H9 (cell line): ENCODE results near the gene PALD1. TPM values are rescaled to one million over a fixed set of nuclear protein-coding genes. Genes with fewer than 3 reads are reported as not detected.

Experiments
- DNase-seq: peaks from one replicate; pipeline ENCODE4 v3.0.0-alpha.2; 2017
- H2AFZ ChIP-seq: one replicate; pipeline ENCODE4 v1.6.1; 2013; ENCODE audit warnings: mild to moderate bottlenecking, low read length, control low read depth, moderate library complexity
- H2AK5ac ChIP-seq: 2 replicates; pipeline ENCODE4 v1.6.1; 2013; ENCODE audit warnings: low read length, control low read depth, mixed read lengths; ENCODE audit not compliant: insufficient read length
- H2BK120ac ChIP-seq: one replicate; pipeline ENCODE4 v1.6.1; 2013; ENCODE audit warnings: low read depth, mild to moderate bottlenecking, low read length, control low read depth, inconsistent platforms; ENCODE audit not compliant: poor library complexity, severe bottlenecking
- H2BK12ac ChIP-seq: 2 replicates; pipeline ENCODE4 v1.6.1; 2013; ENCODE audit warnings: low read length, control low read depth, mixed read lengths, low read depth; ENCODE audit not compliant: insufficient read length
- H2BK15ac ChIP-seq: 2 replicates; pipeline ENCODE4 v1.6.1; 2013; ENCODE audit warnings: low read depth, low read length, control low read depth
- H2BK20ac ChIP-seq: one replicate; pipeline ENCODE4 v1.6.1; 2013; ENCODE audit warnings: low read depth, mild to moderate bottlenecking, low read length, control low read depth, inconsistent platforms; ENCODE audit not compliant: poor library complexity, severe bottlenecking
- H2BK5ac ChIP-seq: 2 replicates; pipeline ENCODE4 v1.6.1; 2013; ENCODE audit warnings: low read length, control low read depth, mixed read lengths; ENCODE audit not compliant: insufficient read length
- H3K14ac ChIP-seq: 2 replicates; pipeline ENCODE4 v1.6.1; 2013; ENCODE audit warnings: low read length, control low read depth; ENCODE audit not compliant: insufficient read depth
- H3K18ac ChIP-seq: 2 replicates; pipeline ENCODE4 v1.6.1; 2013; ENCODE audit warnings: low read depth, mild to moderate bottlenecking, mixed read lengths, low read length, control low read depth; ENCODE audit not compliant: insufficient read length
- H3K23ac ChIP-seq: 2 replicates; pipeline ENCODE4 v1.6.1; 2013; ENCODE audit warnings: low read length, control low read depth, mixed read lengths, low read depth; ENCODE audit not compliant: insufficient read length
- H3K23me2 ChIP-seq: 2 replicates; pipeline ENCODE4 v1.6.1; 2013; ENCODE audit warnings: low read depth, mild to moderate bottlenecking, mixed read lengths, low read length, control low read depth; ENCODE audit not compliant: insufficient read length, poor library complexity, severe bottlenecking
- H3K27ac ChIP-seq: 2 replicates; pipeline ENCODE4 v1.5.1; 2013; ENCODE audit warnings: low read length, control low read depth, mixed read lengths, low read depth; ENCODE audit not compliant: insufficient read length
- H3K27me3 ChIP-seq: 2 replicates; pipeline ENCODE4 v1.6.1; 2013; ENCODE audit warnings: low read length, control low read depth, inconsistent platforms; ENCODE audit not compliant: insufficient read depth
- H3K4ac ChIP-seq: 2 replicates; pipeline ENCODE4 v1.6.1; 2013; ENCODE audit warnings: low read depth, mild to moderate bottlenecking, control low read depth, inconsistent platforms, low read length, moderate library complexity
- H3K4me1 ChIP-seq: 2 replicates; pipeline ENCODE4 v1.6.1; 2013; ENCODE audit warnings: low read length, control low read depth, inconsistent platforms; ENCODE audit not compliant: insufficient read depth
- H3K4me2 ChIP-seq: 2 replicates; pipeline ENCODE4 v1.6.1; 2013; ENCODE audit warnings: low read length, control low read depth, mixed read lengths; ENCODE audit not compliant: insufficient read length, insufficient read depth
- H3K56ac ChIP-seq: 2 replicates; pipeline ENCODE4 v1.6.1; 2013; ENCODE audit warnings: low read depth, mild to moderate bottlenecking, mixed read lengths, low read length, control low read depth; ENCODE audit not compliant: insufficient read length
- H3K79me1 ChIP-seq: 2 replicates; pipeline ENCODE4 v1.6.1; 2013; ENCODE audit warnings: low read depth, mild to moderate bottlenecking, moderate library complexity, low read length, control low read depth, inconsistent platforms; ENCODE audit not compliant: insufficient read depth, poor library complexity, severe bottlenecking
- H3K79me2 ChIP-seq: 2 replicates; pipeline ENCODE4 v1.6.1; 2013; ENCODE audit warnings: low read length, control low read depth, inconsistent platforms; ENCODE audit not compliant: insufficient read depth
- H3K9ac ChIP-seq: 2 replicates; pipeline ENCODE4 v1.6.1; 2013; ENCODE audit warnings: low read length, control low read depth, mixed read lengths; ENCODE audit not compliant: insufficient read length; ENCODE audit errors: extremely low read depth
- H3K9me3 ChIP-seq: one replicate; pipeline ENCODE4 v1.6.1; 2013; ENCODE audit warnings: low read depth, low read length, inconsistent platforms; ENCODE audit not compliant: control insufficient read depth
- H3T11ph ChIP-seq: one replicate; pipeline ENCODE4 v1.6.1; 2013; ENCODE audit warnings: mild to moderate bottlenecking, low read length, control low read depth, inconsistent platforms
- H4K20me1 ChIP-seq: one replicate; pipeline ENCODE4 v1.6.1; 2013; ENCODE audit not compliant: control insufficient read depth, insufficient read length, insufficient read depth
- H4K5ac ChIP-seq: 2 replicates; pipeline ENCODE4 v1.6.1; 2013; ENCODE audit warnings: low read depth, mild to moderate bottlenecking, mixed read lengths, low read length, control low read depth; ENCODE audit not compliant: insufficient read length
- H4K8ac ChIP-seq: replicated peaks from 2 replicates; pipeline ENCODE4 v1.6.1; 2013; ENCODE audit warnings: low read length, control low read depth, mixed read lengths, low read depth; ENCODE audit not compliant: insufficient read length
- H4K91ac ChIP-seq: 2 replicates; pipeline ENCODE4 v1.6.1; 2013; ENCODE audit warnings: low read depth, mild to moderate bottlenecking, moderate library complexity, mixed read lengths, low read length, control low read depth; ENCODE audit not compliant: insufficient read length
- H3K27ac Mint-ChIP-seq, 3 experiments: 2 replicates in 2 of 3; 3 replicates in 1 of 3; pipeline ENCODE4 v1.8.0; 2020 to 2021; ENCODE audit warnings: mixed read lengths in 3 of 3, mild to moderate bottlenecking in 1 of 3, moderate library complexity in 1 of 3
- H3K27me3 Mint-ChIP-seq: 2 replicates; pipeline ENCODE4 v1.8.0; 2021; ENCODE audit warnings: low read depth, mild to moderate bottlenecking, moderate library complexity, mixed read lengths
- H3K36me3 Mint-ChIP-seq, 3 experiments: 2 replicates in 2 of 3; 3 replicates in 1 of 3; pipeline ENCODE4 v1.8.0; 2020 to 2021; ENCODE audit warnings: low read depth in 3 of 3, mixed read lengths in 3 of 3; ENCODE audit not compliant: insufficient read depth in 1 of 3
- H3K4me1 Mint-ChIP-seq, 2 experiments: 2 replicates each; pipeline ENCODE4 v1.8.0; 2020; ENCODE audit warnings: mixed read lengths in 2 of 2
- H3K4me3 Mint-ChIP-seq, 2 experiments: 2 replicates in 1 of 2; 3 replicates in 1 of 2; pipeline ENCODE4 v1.8.0; 2020 to 2021; ENCODE audit warnings: mild to moderate bottlenecking in 2 of 2, mixed read lengths in 2 of 2, moderate library complexity in 1 of 2
- H3K9me3 Mint-ChIP-seq, 2 experiments: 2 replicates in 1 of 2; 3 replicates in 1 of 2; pipeline ENCODE4 v1.8.0; 2020; ENCODE audit warnings: mild to moderate bottlenecking in 2 of 2, mixed read lengths in 2 of 2, moderate library complexity in 1 of 2
- CTCF ChIP-seq: fragments of 200-600 bp; sonication (generic); conservative IDR thresholded peaks from 3 replicates; pipeline ENCODE4 v1.8.0; 2021; ENCODE audit warnings: antibody characterized with exemption, mild to moderate bottlenecking
- WGBS: extraction: QIAGEN DNeasy Blood & Tissue Kit; methylation state at CpG from one replicate; pipeline ENCODE4 v1.1.7; 2013; ENCODE audit warnings: missing lambda C conversion rate, low lambda C conversion rate, mixed read lengths; ENCODE audit not compliant: insufficient read length; ENCODE audit errors: extremely low coverage; 5-methylcytosine and 5-hydroxymethylcytosine counted together
- total RNA-seq: library from RNA; stranded (reverse); gene quantifications from 2 replicates; pipeline ENCODE4 v1.2.1, GENCODE V29; 2021

Gene PALD1
- total RNA-seq, 1 experiment from 2014 or later = 21.1 TPM

- H3K4me1 ChIP-seq = no peaks in the 10 kb centered on the region
Observed at GRCh38 chr10:70542565-70542938, 64.0 kb downstream of the PALD1 start.

More at GRCh38 chr10:70542565-70542938, 64.0 kb downstream of the PALD1 start:
- no peak overlapping the region for H2BK12ac ChIP-seq
- no peaks in the 10 kb centered on the region for H3K9me3 Mint-ChIP-seq
- H3K79me2 ChIP-seq = no peaks in the 10 kb centered on the region
- H3K27ac Mint-ChIP-seq = no peak overlapping the region
- no peak overlapping the region for H3K4ac ChIP-seq
- no peak overlapping the region for H3K4me2 ChIP-seq
- H4K5ac ChIP-seq = no peak overlapping the region
- no peak overlapping the region for H3T11ph ChIP-seq
- no peak overlapping the region for H3K9ac ChIP-seq
- peaks cover 0 to under 1% of the 10 kb centered on the region in 2 experiments; a peak in 1 of 4 replicates for H3K4me1 Mint-ChIP-seq
- no peak overlapping the region for H2BK120ac ChIP-seq
- H3K4me3 Mint-ChIP-seq = no peak overlapping the region
- H3K23me2 ChIP-seq = no peaks in the 10 kb centered on the region
- H2AK5ac ChIP-seq = no peak overlapping the region
- H3K27ac ChIP-seq = no peak overlapping the region
- no peak overlapping the region for H3K56ac ChIP-seq
- DNase-seq = no peak
- no peak overlapping the region for H3K18ac ChIP-seq
- H4K20me1 ChIP-seq = peaks cover 3% of the 10 kb centered on the region
- no peak overlapping the region for H2BK15ac ChIP-seq
- no peak overlapping the region for H4K8ac ChIP-seq
- H3K23ac ChIP-seq = no peak overlapping the region
- H2BK20ac ChIP-seq = no peak overlapping the region
- H3K27me3 ChIP-seq = no peaks in the 10 kb centered on the region
- H3K9me3 ChIP-seq = no peaks in the 10 kb centered on the region
- TF ChIP-seq CTCF = no peak
- H3K36me3 Mint-ChIP-seq = peaks cover 0 to 20% (median 5%) of the 10 kb centered on the region in 3 experiments; a peak in 5 of 7 replicates
- no peaks in the 10 kb centered on the region for H3K27me3 Mint-ChIP-seq
- no peak overlapping the region for H4K91ac ChIP-seq
- H2BK5ac ChIP-seq = no peak overlapping the region
- no peaks in the 10 kb centered on the region for H3K79me1 ChIP-seq
- H2AFZ ChIP-seq = no peak overlapping the region
- no peak overlapping the region for H3K14ac ChIP-seq
- WGBS = no CpG with 5 or more reads among the region's 3 CpGs
